RCC 7860 (cell line): Measurements from ENCODE around the gene BRD7.

Experiments used
- DNase-seq: peaks from one replicate; pipeline ENCODE4 v3.0.0-alpha.2; 2015; ENCODE audit warnings: low spot score
- FAIRE-seq: peaks from 2 replicates; lab custom pipeline; 2012; peaks lifted over from hg19 to GRCh38; lab: Jason Lieb, UNC

BRD7 gene

DNA sequence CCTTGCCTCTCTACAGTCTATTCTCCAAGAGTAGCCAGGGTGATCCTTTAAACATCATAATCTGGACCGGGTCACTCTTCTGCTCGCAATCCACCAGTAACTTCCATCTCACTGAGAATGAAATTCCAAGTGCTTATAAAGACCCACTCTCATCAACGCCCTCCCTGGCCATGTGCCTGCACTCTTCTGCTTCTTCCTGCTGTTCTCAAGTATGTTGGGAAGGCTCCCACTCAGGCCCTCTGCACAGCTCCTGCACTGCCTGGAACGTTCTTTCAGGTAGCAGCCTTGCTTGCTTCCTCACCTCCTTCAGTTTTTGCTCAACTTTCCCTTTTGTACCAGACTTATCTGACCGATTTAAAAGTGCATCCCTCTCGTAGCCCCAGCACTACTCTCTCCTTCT, 44.4 kb downstream of the BRD7 start:
- no peak for DNase-seq
- FAIRE-seq: no peak

DNA sequence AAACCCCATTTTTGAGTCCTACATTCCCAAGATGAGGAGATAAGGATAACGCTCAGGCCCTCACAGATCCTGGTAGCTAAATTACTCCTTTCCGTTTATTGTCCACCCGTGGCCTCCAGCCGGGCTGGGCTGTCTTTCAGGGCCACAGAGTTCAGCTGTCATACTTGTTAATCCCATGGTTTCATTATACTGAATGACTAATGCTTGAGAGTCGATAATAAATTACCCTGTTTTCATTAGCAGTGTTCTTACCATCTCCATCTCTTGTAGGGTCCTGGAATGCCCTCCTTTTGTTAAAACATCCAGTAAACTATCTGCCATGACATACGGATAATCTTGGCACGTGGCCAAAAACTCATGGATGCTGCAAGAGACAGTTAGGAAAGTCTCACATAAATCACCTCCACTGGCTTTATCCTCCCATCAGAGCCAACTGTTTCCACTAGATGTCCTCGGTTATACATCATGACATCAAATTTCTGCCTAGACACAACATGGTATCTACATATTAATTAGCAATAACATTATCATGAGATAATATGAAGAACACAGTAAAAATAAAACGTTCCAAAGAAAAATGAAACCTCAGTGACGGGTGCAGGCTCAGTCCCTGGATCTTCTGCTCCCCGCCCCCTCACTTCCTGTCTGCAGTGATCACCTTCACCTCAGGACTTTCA, 45.3 kb downstream of the BRD7 start:
- FAIRE-seq (no peak), DNase-seq (peak; percentile 36)

DNA sequence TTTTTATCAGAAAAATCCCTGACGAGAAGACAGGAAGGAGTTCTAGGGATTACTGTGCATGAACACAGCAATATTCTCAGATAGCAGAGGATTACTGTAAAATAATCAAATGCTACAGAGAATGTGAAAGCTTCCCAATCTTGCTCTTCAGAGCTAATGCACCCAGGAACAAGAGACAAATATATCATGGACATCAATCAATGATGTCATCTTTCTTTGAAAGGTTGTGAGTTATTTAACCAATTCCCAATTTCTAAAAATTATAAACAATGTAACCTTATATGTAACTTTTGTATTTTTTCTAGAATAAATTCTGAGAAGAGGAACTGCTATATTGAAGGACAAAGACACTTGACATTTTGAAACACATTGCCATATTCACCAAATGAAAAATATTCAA, 46.5 kb downstream of the BRD7 start:
- FAIRE-seq (no peak), DNase-seq (no peak)

DNA sequence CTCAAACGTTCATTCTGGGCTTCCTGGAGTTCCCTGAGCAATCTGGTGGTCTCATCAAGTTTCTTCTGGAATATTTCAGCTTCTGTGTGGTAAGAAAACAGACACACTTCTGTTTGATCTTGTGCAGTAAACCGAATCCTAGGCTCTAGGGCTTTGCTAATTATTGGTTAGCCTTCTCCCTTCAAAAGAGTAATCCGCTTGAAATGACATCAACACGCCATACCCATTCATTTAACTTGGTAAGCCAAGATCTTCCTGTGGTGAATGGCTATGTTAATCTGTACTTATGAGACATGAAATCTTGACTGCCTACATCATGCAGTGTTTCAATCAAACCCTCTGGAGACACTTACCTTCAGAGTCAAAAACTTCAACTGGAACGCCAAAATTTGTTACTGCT, 48.5 kb downstream of the BRD7 start:
- FAIRE-seq: no peak

DNA sequence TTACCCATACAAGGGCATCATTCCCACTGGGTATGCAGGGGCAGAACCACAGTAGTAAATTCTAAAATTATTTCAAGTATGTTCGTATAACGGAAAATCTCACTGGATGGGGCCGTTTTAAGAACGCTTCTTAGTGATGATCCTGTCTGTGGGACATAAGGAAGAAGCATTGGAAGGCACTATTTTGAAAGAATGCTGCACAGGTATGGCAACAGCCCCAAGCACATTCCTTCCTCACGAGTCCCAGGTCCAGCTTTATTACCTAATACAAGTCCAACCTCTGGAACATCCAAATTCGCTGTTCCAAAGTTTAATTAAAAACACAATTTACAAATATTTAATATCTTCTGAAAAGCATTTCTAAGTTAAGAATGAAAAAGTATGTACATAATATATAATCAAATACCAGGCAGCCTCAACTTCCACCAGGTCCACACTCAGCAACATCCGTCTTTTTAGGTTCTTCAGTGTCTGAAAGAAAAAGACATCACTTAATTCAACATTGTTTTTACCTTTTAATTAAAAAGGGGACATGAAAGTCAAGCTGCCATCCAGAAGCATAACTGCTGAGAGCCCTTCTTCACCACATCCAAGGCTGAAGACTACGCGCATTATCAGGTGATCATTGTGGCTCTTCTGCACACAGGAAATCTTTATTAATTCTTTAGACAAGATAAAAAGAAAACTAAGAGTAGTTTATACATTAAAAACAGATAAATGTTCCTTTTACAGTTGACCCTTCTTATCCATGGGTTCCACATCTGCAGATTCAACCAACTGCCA, 49.8 kb downstream of the BRD7 start:
- FAIRE-seq: no peak
- DNase-seq: no peak

More for the DNA sequence above, 48.5 kb downstream of the BRD7 start:
- DNase-seq: no peak

DNA sequence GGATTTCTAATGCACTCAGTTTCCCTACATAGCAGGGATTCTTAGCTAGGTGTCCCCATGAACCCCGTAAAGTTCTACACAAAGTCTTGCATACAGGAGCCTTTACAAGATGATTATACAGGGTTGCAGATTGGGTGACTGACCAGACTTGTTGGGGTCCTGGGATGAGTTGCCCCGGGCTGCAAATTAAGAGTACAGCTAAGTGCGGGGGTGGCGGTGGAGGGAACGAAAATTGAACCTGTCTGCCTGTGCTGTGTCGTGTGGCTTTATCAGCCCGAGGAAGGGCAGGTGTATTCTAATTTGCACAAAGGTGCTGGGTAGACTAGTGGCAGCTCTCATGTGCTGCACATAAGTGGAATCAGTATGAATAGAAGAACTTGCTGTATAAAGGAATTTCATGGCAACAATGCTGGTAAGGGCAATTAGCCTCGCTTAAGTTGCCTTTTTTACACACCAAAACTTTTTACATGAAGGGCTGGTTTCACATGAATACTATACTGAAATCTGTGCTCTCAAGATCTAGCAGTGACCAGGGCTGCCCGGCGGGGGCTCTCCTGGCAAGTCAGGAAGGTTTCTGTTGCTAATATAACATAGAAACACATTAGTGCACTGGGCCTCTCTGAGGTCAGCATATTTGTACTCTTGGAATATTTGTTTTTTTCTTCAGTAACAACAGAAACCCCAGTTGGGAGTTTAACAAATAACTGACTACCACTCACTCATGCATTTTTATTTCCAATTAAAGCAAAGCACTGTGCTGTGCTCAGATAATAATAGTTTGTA, 51.7 kb downstream of the BRD7 start:
- DNase-seq (no peak), FAIRE-seq (no peak)

DNA sequence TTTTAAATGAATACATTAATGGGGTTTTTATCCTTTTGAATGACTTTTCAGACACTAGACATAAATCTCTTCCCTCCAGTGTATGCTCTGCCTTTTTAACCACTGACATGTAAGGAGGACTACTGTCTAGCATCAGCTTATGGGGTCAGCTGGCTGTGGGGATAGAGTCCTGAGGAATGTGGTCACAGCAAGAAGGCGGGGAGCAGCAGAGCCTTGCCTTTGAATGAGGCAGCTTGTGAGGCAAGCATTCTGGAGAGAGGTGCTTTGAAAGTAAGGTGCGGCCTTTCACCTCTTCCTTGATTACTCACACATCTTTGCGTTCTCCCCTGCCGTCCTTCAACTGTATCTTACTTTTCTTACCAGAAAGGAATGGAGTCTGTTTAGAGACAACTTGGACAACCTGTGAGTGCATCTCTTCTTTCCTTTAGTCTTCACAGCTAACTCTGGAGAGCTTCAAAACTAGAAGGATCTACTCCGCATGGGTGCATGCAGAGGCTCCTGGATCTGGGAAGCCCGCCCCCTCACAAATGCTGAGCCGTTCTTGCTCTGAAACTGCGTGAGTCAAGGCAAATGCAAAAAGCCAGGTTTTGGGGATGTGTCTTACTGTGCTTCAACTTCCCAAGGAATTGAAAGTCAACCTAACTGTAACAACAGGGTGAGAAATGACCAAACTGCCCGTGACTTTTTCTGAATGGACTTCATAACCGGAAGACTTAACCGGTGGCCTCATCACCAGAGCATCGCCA, 52.5 kb downstream of the BRD7 start:
- DNase-seq (no peak), FAIRE-seq (no peak)

DNA sequence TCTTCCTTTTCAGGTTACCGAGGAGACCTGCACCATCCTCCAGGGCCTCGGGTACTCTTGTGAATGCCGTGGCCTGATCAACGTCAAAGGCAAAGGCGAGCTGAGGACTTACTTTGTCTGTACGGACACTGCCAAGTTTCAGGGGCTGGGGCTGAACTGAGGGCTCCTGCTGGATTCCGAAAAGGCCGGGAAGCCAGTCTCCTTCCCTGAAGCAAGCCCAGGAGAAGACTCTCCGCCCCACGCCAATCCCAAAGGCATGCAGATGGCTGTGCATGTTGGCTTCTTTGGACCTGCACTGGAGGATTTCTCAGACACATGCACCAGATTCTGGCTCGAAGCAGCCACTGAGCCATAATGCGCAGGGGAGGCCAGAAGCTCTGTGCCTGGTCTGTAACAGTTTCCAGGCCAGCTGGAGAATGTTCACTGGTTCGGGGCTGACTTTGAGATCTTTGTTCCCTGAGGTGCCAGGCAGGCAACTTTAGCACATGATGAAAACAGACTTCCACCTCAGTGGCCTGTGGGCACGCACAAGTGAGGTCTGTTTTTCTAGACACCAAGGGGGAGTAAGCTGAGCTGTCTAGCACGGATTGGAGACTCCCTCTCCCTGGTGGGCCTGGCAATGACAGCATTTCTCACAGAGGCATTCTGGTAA, 53.3 kb downstream of the BRD7 start:
- DNase-seq (no peak), FAIRE-seq (no peak)

DNA sequence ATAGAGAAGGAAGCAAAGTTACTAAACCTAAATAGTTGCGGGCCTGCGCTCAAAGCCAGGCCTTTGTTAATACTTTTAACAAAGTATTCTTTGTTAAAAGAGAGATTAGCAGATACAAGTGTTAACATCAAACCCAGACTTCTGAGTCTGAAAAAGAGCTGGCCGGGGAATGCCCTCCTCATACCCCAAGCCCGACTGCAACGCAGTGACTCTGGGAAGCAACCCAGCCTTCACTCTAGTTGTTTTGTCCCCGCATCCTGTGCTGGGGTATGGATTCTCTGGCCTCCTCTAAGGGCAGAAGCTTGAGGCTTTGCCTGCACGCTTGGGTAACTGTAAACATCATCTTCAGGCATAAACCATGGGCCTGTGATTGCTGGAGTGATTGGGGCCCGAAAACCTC, 54.1 kb downstream of the BRD7 start:
- DNase-seq: no peak
- FAIRE-seq: no peak

DNA sequence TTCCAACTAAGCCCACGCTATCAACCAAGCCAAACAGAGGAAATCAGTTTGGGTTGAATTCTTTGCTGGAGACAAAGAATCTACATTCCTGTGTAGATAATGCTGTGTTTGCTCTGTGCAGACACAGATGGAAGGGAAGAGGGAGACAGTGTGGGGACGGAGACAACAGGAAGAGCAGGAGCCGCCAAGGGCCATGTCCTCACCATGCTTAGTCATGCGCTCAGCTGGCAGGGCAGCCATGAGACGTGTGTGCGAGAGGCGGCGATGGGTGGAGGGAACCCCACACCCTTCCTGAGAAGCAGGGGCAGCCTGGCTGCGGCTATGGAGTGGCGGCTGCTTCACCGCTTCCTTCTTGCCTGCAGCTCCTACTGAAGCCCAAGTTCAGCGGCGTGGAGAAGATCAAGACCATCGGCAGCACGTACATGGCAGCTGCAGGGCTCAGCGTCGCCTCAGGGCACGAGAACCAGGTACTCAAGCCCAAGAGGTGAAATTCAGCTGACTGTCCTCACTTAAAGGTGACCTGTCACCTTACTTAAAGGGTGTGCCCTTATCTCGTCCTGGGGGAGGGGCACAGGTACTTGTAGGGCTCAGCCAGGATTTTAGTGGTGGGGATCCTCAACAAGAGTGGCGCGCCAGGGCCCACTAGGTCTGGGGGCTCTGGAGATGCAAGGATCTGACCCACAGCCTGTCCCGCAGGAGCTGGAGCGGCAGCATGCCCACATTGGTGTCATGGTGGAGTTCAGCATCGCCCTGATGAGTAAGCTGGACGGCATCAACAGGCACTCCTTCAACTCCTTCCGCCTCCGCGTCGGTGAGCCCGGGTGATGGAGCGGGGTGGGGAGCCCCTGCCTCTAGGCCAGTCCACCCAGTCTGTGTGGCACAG, 55.0 kb downstream of the BRD7 start:
- no peak for DNase-seq
- no peak for FAIRE-seq

DNA sequence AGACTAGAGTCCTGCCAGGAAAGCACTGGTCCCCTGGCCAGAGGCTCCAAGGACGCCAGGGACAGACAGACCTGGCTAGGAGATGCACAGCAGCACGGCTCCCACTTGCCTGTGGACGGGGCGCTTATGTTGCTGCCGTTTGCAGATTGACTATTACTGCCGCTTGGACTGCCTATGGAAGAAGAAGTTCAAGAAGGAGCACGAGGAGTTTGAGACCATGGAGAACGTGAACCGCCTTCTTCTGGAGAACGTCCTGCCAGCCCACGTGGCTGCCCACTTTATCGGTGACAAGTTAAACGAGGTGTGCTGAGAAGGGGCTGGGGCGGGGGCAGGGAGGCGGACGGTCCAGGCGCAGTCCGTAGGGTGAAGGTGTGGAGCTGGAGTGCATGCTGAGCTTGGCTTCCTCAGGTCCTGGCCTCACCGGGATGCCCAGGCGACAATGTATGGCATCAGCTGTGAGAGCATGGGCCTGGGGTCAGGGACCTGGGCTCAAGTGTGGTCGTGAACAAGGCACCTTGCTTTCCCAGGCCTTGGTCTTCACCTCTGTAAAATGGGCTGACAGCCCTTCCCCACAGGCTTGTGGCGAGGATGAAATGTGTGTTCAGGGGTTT, 56.8 kb downstream of the BRD7 start:
- FAIRE-seq (no peak), DNase-seq (no peak)

DNA sequence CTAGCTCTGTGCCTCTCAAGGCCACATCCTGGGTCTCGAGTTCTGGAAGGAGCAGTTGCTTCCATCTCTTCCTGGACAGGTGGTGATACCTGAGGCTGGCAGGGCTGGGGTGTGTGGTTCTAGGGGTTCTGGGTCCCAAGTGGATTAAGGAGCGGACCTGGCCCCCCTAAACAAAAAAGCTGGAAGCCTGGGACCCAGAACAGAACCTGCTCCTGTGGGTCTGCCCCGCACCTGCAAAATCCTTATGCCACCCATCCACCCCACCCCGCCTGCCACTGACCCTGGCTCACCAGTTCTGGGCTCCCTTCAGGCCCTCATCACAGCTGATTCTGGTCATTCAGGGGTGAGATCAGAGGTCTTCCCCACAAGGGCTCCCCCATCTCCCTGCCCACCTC, 57.7 kb downstream of the BRD7 start:
- FAIRE-seq (no peak), DNase-seq (no peak)

DNA sequence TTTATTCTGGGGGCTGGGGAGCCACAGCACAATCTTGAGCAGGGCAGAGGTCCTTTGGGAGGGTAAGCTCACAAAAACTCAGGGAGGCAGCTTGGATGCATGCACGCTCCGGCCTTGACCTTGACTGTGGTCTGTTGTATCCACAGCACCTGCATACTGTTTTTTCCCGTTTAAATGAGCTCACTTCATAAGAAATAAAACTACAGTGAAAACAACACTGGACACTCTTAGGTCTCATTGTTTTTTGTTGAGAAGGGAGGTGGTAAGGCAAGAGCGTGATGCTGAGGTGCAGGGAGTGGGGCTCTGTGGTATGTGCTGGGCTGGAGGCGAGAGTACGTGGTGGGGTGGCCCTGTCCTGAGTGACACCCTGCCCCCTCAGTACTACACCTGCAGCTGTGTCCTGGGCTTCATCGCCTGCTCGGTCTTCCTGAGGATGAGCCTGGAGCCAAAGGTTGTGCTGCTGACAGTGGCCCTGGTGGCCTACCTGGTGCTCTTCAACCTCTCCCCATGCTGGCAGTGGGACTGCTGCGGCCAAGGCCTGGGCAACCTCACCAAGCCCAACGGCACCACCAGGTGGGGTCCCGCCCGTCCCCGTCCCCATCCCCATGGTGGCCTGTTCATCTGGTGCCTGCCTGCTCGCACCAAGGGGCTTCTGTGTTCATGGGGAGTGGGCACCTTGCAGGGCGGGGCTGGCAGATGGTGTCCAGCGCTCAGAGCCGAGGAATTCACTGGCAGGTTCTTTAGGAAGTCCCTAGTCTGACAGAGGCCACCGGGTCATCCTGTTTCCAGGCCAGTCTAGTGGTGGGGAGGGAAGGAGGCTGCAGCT, 58.3 kb downstream of the BRD7 start:
- FAIRE-seq (no peak), DNase-seq (no peak)

DNA sequence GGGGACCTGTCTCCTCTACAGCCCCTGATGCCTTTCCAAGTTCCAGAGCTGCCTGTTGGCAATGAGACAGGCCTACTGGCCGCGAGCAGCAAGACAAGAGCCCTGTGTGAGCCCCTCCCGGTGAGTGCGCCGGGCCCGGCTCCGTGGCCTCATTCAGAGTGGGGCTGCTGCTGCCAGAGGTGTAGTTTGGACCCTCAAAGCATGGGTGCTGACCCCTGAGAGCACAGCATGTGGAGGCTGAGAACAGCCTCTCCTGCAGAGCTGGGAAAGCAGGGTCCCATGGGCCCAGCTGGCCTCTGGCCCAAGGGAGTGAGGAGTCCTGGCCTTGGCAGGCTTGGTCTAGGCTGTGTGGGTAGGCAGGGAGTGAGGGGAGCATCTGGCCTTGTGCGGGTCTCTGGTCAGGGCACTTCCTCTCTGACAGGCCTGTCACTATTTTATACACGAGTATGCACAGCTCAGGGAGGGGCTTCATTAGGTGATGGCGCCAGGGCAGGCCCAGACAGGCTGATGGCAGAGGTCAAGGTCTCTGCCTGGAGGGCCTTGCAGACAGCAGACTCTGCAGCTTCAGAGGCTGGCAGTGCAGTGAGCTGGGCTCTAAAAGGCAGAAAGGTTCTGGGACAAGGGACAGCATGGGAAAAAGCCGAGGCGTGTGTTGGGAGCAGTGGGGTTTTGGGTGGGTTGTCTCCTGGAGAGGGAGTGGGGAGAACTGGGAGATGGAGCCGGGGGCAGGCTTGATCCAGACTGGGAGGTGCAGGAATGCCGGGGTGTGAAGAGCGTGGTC, 59.1 kb downstream of the BRD7 start:
- DNase-seq: no peak
- FAIRE-seq: no peak

DNA sequence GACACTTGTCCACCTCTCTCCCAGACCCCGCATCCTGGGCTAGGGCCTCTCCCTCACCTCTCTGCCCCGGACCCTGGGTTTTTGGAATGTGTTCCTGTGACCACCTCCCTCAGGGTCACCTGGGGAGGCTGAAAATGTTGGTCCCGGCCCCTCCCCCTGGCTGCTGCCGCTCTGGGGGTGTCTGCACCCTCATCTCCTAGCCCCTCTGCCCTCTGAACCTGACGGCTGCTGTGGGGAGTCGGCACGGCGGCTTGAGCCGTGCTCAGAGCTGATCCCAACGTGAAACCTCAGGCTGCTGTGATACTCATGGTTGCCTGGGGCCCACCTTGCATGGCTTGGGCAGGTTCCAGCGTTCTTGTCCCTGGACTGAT, 59.6 kb downstream of the BRD7 start:
- no peak for DNase-seq
- no peak for FAIRE-seq

DNA sequence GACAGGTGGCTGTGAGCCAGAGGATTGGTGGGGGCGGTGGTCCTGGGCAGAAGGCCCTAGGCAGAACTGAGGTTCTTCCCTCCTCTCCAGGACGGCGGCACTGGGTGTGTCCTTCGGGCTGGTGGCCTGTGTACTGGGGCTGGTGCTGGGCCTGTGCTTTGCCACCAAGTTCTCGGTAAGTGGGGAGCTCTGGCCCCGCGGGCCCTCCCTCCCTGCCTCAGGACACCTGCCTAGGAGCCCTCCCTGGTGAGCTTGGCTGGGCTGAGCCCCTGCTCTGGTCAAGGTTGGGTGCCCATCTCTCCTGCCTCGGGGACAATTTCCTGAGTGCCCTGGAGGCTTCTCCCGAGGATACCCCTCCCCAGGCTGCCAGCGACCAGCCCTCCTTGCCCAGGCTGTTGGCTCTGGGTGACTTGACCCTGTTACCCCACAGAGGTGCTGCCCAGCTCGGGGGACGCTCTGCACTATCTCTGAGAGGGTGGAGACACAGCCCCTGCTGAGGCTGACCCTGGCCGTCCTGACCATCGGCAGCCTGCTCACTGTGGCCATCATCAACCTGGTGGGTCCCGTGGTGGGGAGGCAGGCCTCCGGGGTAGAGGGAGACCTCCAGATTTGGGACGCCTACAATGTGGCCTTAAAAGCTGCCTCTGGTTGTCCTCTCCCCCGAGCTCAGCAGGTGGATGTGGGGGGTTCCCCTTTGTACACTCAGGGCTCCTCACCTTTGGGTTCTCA, 60.4 kb downstream of the BRD7 start:
- no peak for FAIRE-seq
- no peak for DNase-seq

DNA sequence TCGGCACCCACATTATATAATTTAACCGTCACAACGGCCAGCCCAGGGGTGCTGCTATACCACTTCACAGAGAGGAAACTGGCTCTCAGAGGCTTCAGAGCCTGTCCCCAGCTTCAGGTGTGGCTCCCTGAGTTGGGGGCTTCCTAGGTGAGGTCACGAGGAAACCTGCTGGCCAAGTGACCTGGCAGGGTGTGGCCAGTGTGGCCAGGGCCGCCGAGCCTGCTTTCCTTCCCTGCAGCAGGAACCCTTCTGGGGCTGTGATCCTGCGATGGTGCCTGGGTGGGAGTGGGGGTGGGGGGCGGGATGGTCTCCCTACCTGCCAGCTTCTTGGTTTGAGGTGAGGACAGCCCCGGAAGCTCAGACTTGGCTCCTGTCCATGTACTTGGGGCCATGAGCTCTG, 62.5 kb downstream of the BRD7 start:
- FAIRE-seq (no peak), DNase-seq (no peak)
